ENCODE measurements around the gene POP4. TPM values are rescaled to one million over a fixed set of nuclear protein-coding genes. Genes with fewer than 3 reads are reported as not detected.

Gene POP4
- total and polyA plus RNA-seq, 11 donors, result 41.2 to 157 (median 52.2) TPM

DNA sequence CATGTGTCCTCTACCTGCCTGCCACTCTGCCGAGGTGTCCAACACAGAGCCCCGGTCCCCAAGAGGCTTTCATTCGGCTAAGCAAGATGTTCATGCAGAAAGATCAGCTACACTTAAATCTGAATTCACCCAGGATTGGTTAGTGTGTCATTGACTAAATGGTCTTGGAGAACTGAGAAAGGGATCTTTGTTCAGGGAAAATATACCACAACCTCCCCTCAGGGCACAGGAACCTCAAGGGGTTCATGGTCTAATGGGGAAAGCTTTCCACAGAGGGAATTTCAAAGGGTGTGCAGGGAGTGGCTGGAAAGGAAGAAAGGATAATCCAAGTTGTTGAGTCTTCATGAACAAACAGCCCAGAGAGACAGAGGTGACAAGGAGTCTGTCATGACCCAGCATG is 14.4 kb upstream of the POP4 start:
- DNase-seq (no peak), ATAC-seq (no peak)
- H3K9me3 ChIP-seq, result no peaks in the 10 kb centered on the region
- WGBS, 4 donors, result 84 to 97% (median 90%) methylated on average over 3 of the region's 3 CpGs
- H3K27me3 ChIP-seq, result peaks cover 0 to 77% (median 11%) of the 10 kb centered on the region in 9 donors
- no peak overlapping the region for H3K27ac ChIP-seq
- intact Hi-C loops (cut with DNase I), result no loop called here
- no peaks in the 10 kb centered on the region for H3K4me1 ChIP-seq
- H3K36me3 ChIP-seq, result no peaks in the 10 kb centered on the region
- H3K4me3 ChIP-seq, result no peak overlapping the region
- TF ChIP-seq POLR2A (IDR thresholded peaks at IDR 0.05), result no peak
- TF ChIP-seq, protein P1, sequence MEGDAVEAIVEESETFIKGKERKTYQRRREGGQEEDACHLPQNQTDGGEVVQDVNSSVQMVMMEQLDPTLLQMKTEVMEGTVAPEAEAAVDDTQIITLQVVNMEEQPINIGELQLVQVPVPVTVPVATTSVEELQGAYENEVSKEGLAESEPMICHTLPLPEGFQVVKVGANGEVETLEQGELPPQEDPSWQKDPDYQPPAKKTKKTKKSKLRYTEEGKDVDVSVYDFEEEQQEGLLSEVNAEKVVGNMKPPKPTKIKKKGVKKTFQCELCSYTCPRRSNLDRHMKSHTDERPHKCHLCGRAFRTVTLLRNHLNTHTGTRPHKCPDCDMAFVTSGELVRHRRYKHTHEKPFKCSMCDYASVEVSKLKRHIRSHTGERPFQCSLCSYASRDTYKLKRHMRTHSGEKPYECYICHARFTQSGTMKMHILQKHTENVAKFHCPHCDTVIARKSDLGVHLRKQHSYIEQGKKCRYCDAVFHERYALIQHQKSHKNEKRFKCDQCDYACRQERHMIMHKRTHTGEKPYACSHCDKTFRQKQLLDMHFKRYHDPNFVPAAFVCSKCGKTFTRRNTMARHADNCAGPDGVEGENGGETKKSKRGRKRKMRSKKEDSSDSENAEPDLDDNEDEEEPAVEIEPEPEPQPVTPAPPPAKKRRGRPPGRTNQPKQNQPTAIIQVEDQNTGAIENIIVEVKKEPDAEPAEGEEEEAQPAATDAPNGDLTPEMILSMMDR (IDR thresholded peaks at IDR 0.05), result no peak

DNA sequence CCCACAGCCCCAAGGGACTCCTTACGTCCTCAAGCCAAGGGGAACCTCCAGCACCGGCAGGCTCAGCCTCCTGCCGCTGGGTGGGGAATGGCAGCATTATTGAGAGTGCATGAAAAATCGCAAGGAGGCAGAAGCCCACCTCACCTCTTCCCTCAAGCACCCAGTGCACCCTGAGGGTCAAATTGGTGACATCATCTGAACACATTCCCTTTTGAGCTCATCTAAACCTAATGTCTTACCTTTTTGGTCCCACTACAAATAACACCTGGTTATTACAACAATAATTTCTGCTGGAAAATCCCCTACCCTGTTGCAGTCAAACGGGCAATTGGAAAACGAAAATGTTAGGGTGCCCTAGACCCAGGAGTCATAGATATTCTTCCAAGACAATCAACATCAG is 12.2 kb upstream of the POP4 start:
- peaks cover 0 to 66% (median 22%) of the 10 kb centered on the region in 9 donors for H3K27me3 ChIP-seq
- TF ChIP-seq, protein P1 (IDR thresholded peaks at IDR 0.05), result no peak
- TF ChIP-seq POLR2A (IDR thresholded peaks at IDR 0.05), result no peak

DNA sequence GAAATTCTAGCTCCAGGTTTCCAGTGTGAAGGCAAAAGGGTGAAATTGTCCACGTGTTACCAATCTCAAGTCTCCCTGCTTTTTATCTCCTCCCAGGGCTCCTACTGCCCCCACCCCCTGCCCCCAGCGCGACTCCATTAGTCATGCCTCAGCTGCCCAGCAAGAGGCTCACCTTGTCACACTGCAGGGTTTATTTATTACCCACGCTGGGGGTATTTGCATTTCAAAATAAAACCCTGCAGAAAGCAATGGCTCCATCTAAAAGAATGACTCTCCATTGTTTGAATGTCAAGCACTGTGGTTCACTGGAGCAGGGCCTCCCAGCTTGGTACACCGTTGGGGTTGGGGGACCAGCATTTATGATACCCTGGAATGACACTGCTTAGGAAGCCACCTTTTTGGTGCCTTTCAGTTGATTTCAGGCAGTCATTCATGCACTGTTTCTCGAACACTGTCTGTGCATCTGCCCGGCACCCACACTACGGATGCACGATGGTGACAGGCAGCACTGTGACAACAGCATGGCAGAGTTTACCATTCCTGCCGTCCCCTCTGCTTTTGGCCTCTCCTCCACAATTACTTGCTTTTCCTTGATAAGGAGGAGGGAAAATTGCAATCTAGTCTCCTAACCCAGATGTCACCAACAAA is 9.9 kb upstream of the POP4 start:
- H3K4me1 ChIP-seq, result no peaks in the 10 kb centered on the region
- no peak for TF ChIP-seq POLR2A (IDR thresholded peaks at IDR 0.05)
- TF ChIP-seq, protein P1 (IDR thresholded peaks at IDR 0.05), result no peak
- H3K4me3 ChIP-seq, result no peak overlapping the region
- H3K36me3 ChIP-seq, result no peaks in the 10 kb centered on the region
- ATAC-seq (no peak), DNase-seq (no peak)
- H3K9me3 ChIP-seq, result no peaks in the 10 kb centered on the region
- WGBS, 4 donors, result 30 to 37% (median 36%) methylated on average over 10 of the region's 10 CpGs
- intact Hi-C loops (cut with DNase I), result no loop called here
- H3K27ac ChIP-seq, result no peak overlapping the region
- peaks cover 0 to 60% (median 13%) of the 10 kb centered on the region in 9 donors for H3K27me3 ChIP-seq

More for the DNA sequence above, 12.2 kb upstream of the POP4 start:
- intact Hi-C loops (cut with DNase I), result no loop called here
- no peaks in the 10 kb centered on the region for H3K36me3 ChIP-seq
- no peak overlapping the region for H3K27ac ChIP-seq
- WGBS, 4 donors, result 69 to 75% (median 71%) methylated on average over 6 of the region's 6 CpGs
- no peaks in the 10 kb centered on the region for H3K4me1 ChIP-seq
- H3K4me3 ChIP-seq, result no peak overlapping the region
- DNase-seq, result no peak
- no peak for ATAC-seq
- H3K9me3 ChIP-seq, result no peaks in the 10 kb centered on the region

DNA sequence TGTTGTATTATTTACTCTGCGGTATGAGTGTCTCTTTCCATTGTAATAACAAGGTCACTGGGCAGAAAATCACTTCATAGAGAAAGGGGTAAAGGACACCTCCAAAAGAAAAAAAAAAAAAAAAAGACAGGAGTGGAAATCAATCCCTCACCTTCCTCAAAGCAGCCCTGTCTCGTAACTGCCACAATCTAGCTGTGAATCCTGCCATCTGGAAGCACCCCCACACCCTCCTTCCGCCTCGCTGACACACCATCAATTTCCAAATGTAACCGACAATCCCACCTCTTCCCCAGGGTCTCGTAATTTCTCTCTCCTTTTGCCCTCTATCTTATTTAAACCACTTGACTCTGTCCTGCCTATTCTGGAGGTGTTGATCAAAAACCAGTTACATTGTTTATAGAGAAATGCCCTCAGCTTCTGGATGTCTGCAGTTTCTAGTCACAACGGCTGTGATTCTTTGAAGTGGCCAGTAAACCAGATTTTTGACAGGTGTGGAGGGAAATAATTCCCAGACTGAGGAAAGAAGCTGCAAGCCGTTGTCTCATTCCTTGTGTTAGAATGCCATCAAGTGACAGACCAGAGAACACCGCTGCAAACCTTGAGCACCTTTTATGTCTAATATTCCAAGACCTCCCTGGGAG is 9.1 kb upstream of the POP4 start:
- no peak for DNase-seq
- Histone ChIP-seq H3K9me3 (no peaks in the 10 kb centered on the region), H3K4me3 (no peak overlapping the region), H3K4me1 (no peaks in the 10 kb centered on the region), H3K36me3 (no peaks in the 10 kb centered on the region), H3K27me3 (peaks cover 0 to 52% (median 13%) of the 10 kb centered on the region in 9 donors), H3K27ac (no peak overlapping the region)
- 32 to 44% (median 40%) methylated on average over 9 of the region's 9 CpGs for WGBS, 4 donors
- TF ChIP-seq, protein P1 (IDR thresholded peaks at IDR 0.05), result peak in 2 of 12 donors; percentile 9 to 13
- no peak for TF ChIP-seq POLR2A (IDR thresholded peaks at IDR 0.05)
- intact Hi-C loops (cut with DNase I), result no loop called here
- ATAC-seq, result no peak
